DND-41 (cell line): ENCODE data around the gene HPRT1.

Source experiments
- ATAC-seq: fragments of 200-7000 bp; cut with Tn5 transposase; 3 replicates; pipeline ENCODE4 v1.9.1; 2021; ENCODE audit warnings: low read depth; ENCODE audit not compliant: insufficient read depth
- DNase-seq: peaks from one replicate; pipeline ENCODE4 v3.0.0-alpha.2; 2020
- H2AFZ ChIP-seq: 2 replicates; pipeline ENCODE4 v1.6.0; 2012; ENCODE audit warnings: low read depth, low read length
- H3K27ac ChIP-seq: 2 replicates; pipeline ENCODE4 v1.5.1; 2012; ENCODE audit warnings: low read length, inconsistent platforms
- H3K27me3 ChIP-seq: fragments of 200-600 bp; sonication (generic); 2 replicates; pipeline ENCODE4 v1.6.0; 2012; ENCODE audit warnings: low read length, mild to moderate bottlenecking, inconsistent platforms; ENCODE audit not compliant: insufficient read depth, poor library complexity
- H3K36me3 ChIP-seq: 2 replicates; pipeline ENCODE4 v1.5.1; 2012; ENCODE audit warnings: low read length, inconsistent platforms; ENCODE audit not compliant: insufficient read depth
- H3K4me1 ChIP-seq: 2 replicates; pipeline ENCODE4 v1.5.1; 2012; ENCODE audit warnings: mild to moderate bottlenecking, low read length; ENCODE audit not compliant: insufficient read depth
- H3K4me2 ChIP-seq: 2 replicates; pipeline ENCODE4 v1.6.0; 2012; ENCODE audit warnings: mild to moderate bottlenecking, moderate library complexity, low read length, inconsistent platforms; ENCODE audit not compliant: insufficient read depth
- H3K4me3 ChIP-seq, 2 experiments: fragments of 200-600 bp in 1 of 2; shearing (Covaris generic) in 1 of 2; 2 replicates each; pipeline ENCODE4 v1.5.1; 2012 to 2016; ENCODE audit warnings: inconsistent platforms in 2 of 2, low read length in 2 of 2, mild to moderate bottlenecking in 2 of 2, low read depth in 1 of 2, moderate library complexity in 1 of 2
- H3K79me2 ChIP-seq: 2 replicates; pipeline ENCODE4 v1.6.0; 2012; ENCODE audit warnings: low read length, inconsistent platforms; ENCODE audit not compliant: insufficient read depth
- H3K9ac ChIP-seq: 2 replicates; pipeline ENCODE4 v1.6.0; 2012; ENCODE audit warnings: low read depth, mild to moderate bottlenecking, inconsistent platforms, low read length, moderate library complexity
- H3K9me3 ChIP-seq: 2 replicates; pipeline ENCODE4 v1.5.1; 2012; ENCODE audit warnings: low read length, moderate library complexity, mild to moderate bottlenecking, inconsistent platforms; ENCODE audit not compliant: insufficient read depth, severe bottlenecking
- H4K20me1 ChIP-seq: 2 replicates; pipeline ENCODE4 v1.6.0; 2012; ENCODE audit warnings: low read length; ENCODE audit not compliant: insufficient read depth
- EZH2 ChIP-seq: IDR thresholded peaks from 3 replicates; pipeline ENCODE4 v1.6.1; 2012; ENCODE audit warnings: borderline replicate concordance, low read depth, mild to moderate bottlenecking, moderate library complexity, low read length, inconsistent platforms; ENCODE audit not compliant: severe bottlenecking
- TF ChIP-seq, protein P1 (sequence below): IDR thresholded peaks from 2 replicates; pipeline ENCODE4 v1.5.1; 2012; ENCODE audit warnings: borderline replicate concordance, low read length, moderate library complexity, mild to moderate bottlenecking; ENCODE audit not compliant: poor library complexity, severe bottlenecking; ENCODE audit errors: extremely low read depth

Gene HPRT1, protein sequence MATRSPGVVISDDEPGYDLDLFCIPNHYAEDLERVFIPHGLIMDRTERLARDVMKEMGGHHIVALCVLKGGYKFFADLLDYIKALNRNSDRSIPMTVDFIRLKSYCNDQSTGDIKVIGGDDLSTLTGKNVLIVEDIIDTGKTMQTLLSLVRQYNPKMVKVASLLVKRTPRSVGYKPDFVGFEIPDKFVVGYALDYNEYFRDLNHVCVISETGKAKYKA

DNA sequence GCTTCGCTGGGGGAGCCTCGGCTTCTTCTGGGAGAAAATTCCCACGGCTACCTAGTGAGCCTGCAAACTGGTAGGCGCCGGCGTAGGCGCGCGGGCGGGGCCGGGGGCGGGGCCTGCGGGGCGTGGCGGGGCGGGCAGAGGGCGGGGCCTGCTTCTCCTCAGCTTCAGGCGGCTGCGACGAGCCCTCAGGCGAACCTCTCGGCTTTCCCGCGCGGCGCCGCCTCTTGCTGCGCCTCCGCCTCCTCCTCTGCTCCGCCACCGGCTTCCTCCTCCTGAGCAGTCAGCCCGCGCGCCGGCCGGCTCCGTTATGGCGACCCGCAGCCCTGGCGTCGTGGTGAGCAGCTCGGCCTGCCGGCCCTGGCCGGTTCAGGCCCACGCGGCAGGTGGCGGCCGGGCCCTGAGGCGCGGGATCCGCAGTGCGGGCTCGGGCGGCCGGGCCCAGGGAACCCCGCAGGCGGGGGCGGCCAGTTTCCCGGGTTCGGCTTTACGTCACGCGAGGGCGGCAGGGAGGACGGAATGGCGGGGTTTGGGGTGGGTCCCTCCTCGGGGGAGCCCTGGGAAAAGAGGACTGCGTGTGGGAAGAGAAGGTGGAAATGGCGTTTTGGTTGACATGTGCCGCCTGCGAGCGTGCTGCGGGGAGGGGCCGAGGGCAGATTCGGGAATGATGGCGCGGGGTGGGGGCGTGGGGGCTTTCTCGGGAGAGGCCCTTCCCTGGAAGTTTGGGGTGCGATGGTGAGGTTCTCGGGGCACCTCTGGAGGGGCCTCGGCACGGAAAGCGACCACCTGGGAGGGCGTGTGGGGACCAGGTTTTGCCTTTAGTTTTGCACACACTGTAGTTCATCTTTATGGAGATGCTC lies at the start of gene HPRT1:
HPRT1 (plus strand) TSS at position 161 of the 857 bp plus-strand sequence; CDS start at position 308, 147 bp downstream.
- H4K20me1 ChIP-seq = peaks cover 11% of the 10 kb centered on the region; the same call in 1 of the 2 replicates
- H3K4me3 ChIP-seq = peak within 1 kb of the TSS; percentile 68 to 91; a peak in 3 of 4 replicates
- no peaks in the 10 kb centered on the region for H3K27me3 ChIP-seq
- no peaks in the 10 kb centered on the region for H3K36me3 ChIP-seq
- H3K79me2 ChIP-seq = peaks cover 51% of the 10 kb centered on the region
- H3K9ac ChIP-seq = peak within 1 kb of the TSS; percentile 91
- TF ChIP-seq, protein P1, sequence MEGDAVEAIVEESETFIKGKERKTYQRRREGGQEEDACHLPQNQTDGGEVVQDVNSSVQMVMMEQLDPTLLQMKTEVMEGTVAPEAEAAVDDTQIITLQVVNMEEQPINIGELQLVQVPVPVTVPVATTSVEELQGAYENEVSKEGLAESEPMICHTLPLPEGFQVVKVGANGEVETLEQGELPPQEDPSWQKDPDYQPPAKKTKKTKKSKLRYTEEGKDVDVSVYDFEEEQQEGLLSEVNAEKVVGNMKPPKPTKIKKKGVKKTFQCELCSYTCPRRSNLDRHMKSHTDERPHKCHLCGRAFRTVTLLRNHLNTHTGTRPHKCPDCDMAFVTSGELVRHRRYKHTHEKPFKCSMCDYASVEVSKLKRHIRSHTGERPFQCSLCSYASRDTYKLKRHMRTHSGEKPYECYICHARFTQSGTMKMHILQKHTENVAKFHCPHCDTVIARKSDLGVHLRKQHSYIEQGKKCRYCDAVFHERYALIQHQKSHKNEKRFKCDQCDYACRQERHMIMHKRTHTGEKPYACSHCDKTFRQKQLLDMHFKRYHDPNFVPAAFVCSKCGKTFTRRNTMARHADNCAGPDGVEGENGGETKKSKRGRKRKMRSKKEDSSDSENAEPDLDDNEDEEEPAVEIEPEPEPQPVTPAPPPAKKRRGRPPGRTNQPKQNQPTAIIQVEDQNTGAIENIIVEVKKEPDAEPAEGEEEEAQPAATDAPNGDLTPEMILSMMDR = no peak
- TF ChIP-seq EZH2 = no peak
- peak; percentile 95 for ATAC-seq
- DNase-seq = peak; percentile 84
- H2AFZ ChIP-seq = peak within 1 kb of the TSS; percentile 79
- peak within 1 kb of the TSS; percentile 90 for H3K4me2 ChIP-seq
- peaks cover 33% of the 10 kb centered on the region for H3K4me1 ChIP-seq
- H3K27ac ChIP-seq = peak within 1 kb of the TSS; percentile 86
- H3K9me3 ChIP-seq = no peaks in the 10 kb centered on the region

DNA sequence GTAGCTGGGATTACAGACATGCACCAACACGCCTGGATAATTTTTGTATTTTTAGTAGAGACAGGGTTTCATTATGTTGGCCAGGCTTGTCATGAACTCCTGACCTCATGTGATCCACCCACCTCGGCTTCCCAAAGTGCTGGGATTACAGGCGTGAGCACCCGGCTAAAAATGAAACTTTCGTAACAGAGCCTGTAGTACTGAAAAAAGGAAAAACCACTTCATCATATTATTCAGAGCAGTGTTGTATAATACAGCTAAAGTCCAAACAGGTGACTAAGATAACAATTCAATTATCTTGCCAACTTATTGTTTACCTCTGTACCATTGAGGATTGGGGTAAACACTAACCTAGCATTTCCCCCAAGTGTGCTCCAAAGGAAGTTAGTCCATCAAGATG lies 43.9 kb upstream of the HPRT1 start:
- Histone ChIP-seq H4K20me1 (no peaks in the 10 kb centered on the region), H3K4me2 (no peak overlapping the region), H3K27me3 (no peaks in the 10 kb centered on the region), H3K79me2 (peaks cover 3% of the 10 kb centered on the region; the same call in 1 of the 2 replicates), H3K9me3 (no peaks in the 10 kb centered on the region), H3K4me1 (no peaks in the 10 kb centered on the region), H3K36me3 (peaks cover 64% of the 10 kb centered on the region), H3K27ac (no peak overlapping the region), H3K4me3 (no peak overlapping the region), H3K9ac (no peak overlapping the region), H2AFZ (no peak overlapping the region)
- TF ChIP-seq, protein P1 = no peak
- no peak for TF ChIP-seq EZH2
- no peak for DNase-seq
- ATAC-seq = no peak

DNA sequence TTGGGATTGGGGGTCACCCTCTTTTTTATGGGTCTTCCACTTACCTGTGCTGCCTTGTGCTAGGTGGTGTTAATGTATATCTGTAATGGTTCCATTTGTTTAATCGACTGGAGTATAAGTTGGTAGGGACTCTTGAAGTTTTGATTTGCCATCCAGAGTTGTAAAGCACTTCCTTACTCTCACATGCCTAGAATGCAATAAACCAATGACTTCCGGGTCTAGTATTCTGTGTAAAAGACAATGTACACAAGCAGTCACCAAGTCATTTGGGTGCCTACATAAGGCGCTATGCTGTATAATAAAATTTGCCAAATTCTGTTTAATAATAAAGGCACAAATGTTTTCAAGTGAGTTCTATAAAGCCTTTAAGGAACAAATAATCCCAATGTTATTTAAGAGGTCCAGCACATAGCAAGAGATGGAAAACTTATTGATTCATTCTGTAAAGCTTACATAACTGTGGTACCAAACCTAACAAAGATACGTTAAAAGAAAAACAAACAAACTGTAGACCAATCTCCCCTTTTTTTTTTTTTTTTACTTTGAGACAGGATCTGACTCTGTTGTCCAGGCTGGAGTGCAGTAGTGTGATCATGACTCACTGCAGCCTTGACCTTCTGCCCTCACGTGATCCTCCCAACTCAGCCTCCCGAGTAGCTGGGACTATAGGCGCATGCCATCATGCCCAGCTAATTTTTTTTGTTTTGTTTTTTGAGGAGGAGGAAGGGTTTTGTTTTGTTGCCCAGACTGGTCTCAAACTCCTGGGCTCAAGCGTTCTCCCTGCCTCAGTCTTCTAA lies 41.5 kb upstream of the HPRT1 start:
- Histone ChIP-seq H3K9me3 (no peaks in the 10 kb centered on the region), H3K27me3 (no peaks in the 10 kb centered on the region), H3K4me1 (no peaks in the 10 kb centered on the region), H3K4me3 (no peak overlapping the region), H4K20me1 (no peaks in the 10 kb centered on the region), H2AFZ (no peak overlapping the region), H3K79me2 (no peaks in the 10 kb centered on the region), H3K36me3 (peaks cover 68% of the 10 kb centered on the region), H3K27ac (no peak overlapping the region), H3K4me2 (no peak overlapping the region), H3K9ac (no peak overlapping the region)
- ATAC-seq (no peak), DNase-seq (no peak)
- no peak for TF ChIP-seq EZH2
- TF ChIP-seq, protein P1 = no peak
